Prostate gland (tissue), 2 donors: ENCODE measurements around the gene OPN4.

Experiments
- CTCF ChIP-seq, 4 experiments: fragments of 200-600 bp in 2 of 4; fragments of 450-650 bp in 2 of 4; sonication (generic) in 2 of 4; IDR thresholded peaks; 1 replicate in 3 of 4; 2 replicates in 1 of 4; pipeline ENCODE4 v1.5.1; 2016 to 2019; ENCODE audit warnings: antibody characterized with exemption in 4 of 4, mild to moderate bottlenecking in 2 of 4, moderate library complexity in 2 of 4
- POLR2A ChIP-seq: fragments of 450-650 bp; IDR thresholded peaks from one replicate; pipeline ENCODE4 v1.6.1; 2016; ENCODE audit warnings: antibody characterized with exemption, mild to moderate bottlenecking
- POLR2AphosphoS5 ChIP-seq: sonication (generic); formaldehyde crosslinking; IDR thresholded peaks from one replicate; pipeline ENCODE4 v1.6.1; 2017; ENCODE audit warnings: antibody characterized with exemption

DNA sequence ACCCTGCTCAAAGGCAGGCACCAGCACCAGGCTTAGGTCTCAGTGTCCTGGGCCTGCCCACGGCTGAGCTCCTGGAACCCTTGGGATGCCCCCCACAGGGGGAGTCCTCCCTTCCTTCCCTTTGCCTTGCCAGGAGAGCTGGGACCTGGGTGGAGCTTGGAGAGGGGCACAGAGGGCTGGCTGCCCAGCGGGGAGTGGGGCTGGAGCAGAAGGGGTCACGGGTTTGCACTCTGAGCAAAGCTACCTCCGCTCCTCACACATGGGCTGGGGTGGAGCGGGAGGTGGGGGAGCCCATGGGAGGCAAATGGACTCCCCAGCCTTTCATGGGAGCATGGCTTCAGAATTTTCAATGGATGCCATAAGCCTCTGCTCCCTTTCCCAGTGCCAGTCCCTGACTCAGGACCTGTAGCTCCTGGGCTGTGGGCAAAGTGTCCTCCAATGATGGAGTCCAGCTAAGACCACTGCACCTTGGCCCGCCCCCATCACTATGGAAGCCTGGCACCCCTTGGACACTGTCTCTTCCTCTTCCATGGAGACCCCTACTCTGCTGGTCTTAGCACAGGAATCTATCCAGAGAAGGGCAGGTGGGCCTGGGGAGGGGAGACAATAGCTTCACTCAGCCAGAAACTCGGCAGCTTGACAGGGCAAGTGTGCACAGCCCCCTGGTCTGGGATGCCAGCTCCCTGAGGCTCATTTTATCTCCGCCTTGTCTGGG is 53.9 kb downstream of the OPN4 start:
- TF ChIP-seq CTCF (IDR thresholded peaks at IDR 0.05) (no peak), POLR2AphosphoS5 (no peak), POLR2A (no peak)
